HEK293 (cell line): Measurements from ENCODE around the gene NPC2.

Experiments used
- BCL11A ChIP-seq: fragments of 450-650 bp; formaldehyde crosslinking; IDR thresholded peaks from 2 replicates; pipeline ENCODE4 v1.5.1; 2016; ENCODE audit warnings: low read depth, missing biosample characterization, missing genetic modification characterization
- RBAK ChIP-seq: fragments of 450-650 bp; formaldehyde crosslinking; IDR thresholded peaks from 2 replicates; pipeline ENCODE4 v1.5.1; 2016; ENCODE audit warnings: missing biosample characterization, missing genetic modification characterization
- YY1 ChIP-seq: fragments of 450-650 bp; formaldehyde crosslinking; IDR thresholded peaks from 2 replicates; pipeline ENCODE4 v1.5.1; 2018; ENCODE audit warnings: missing biosample characterization, missing genetic modification characterization
- ZNF843 ChIP-seq: fragments of 450-650 bp; formaldehyde crosslinking; IDR thresholded peaks from 2 replicates; pipeline ENCODE4 v1.5.1; 2016; ENCODE audit warnings: missing biosample characterization, missing genetic modification characterization
- TF ChIP-seq, protein P1 (sequence below): fragments of 450-650 bp; formaldehyde crosslinking; IDR thresholded peaks from 2 replicates; pipeline ENCODE4 v1.5.1; 2016; ENCODE audit warnings: missing biosample characterization, missing genetic modification characterization
- TF ChIP-seq, protein P2 (sequence below): fragments of 450-650 bp; formaldehyde crosslinking; IDR thresholded peaks from 2 replicates; pipeline ENCODE4 v1.5.1; 2016; ENCODE audit warnings: missing biosample characterization, missing genetic modification characterization
- TF ChIP-seq, protein P3 (sequence below): fragments of 450-650 bp; formaldehyde crosslinking; IDR thresholded peaks from 2 replicates; pipeline ENCODE4 v1.5.1; 2016; ENCODE audit warnings: missing biosample characterization, missing genetic modification characterization
- TF ChIP-seq, protein P4 (sequence below): fragments of 450-650 bp; formaldehyde crosslinking; IDR thresholded peaks from 2 replicates; pipeline ENCODE4 v1.5.1; 2016; ENCODE audit warnings: missing biosample characterization, missing genetic modification characterization

DNA sequence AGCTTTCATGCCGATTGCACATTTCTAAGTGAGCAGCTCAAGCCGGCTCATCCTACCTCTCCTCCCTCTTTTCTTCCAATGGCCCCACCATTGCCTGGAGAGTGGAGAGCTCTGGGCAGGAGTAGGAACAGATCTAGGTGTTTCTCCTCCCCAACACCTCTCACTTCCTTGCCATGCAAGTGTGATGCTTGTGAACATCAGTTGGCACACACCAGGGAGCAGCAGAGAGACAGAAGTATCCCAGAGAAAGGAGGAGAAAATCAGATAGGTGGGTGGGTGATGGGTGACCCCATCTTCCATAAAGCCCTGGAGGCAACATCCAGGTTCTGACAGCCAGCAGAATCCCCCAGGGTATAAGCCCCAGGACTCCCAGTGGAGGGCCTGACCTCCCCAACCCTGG lies 27.8 kb downstream of the NPC2 start:
- no peak for TF ChIP-seq YY1 (tag by site-specific recombination)
- TF ChIP-seq RBAK (tag by site-specific recombination), result no peak
- TF ChIP-seq, protein P1, sequence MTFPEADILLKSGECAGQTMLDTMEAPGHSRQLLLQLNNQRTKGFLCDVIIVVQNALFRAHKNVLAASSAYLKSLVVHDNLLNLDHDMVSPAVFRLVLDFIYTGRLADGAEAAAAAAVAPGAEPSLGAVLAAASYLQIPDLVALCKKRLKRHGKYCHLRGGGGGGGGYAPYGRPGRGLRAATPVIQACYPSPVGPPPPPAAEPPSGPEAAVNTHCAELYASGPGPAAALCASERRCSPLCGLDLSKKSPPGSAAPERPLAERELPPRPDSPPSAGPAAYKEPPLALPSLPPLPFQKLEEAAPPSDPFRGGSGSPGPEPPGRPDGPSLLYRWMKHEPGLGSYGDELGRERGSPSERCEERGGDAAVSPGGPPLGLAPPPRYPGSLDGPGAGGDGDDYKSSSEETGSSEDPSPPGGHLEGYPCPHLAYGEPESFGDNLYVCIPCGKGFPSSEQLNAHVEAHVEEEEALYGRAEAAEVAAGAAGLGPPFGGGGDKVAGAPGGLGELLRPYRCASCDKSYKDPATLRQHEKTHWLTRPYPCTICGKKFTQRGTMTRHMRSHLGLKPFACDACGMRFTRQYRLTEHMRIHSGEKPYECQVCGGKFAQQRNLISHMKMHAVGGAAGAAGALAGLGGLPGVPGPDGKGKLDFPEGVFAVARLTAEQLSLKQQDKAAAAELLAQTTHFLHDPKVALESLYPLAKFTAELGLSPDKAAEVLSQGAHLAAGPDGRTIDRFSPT, result no peak
- TF ChIP-seq BCL11A, result no peak
- TF ChIP-seq ZNF843, result no peak
- TF ChIP-seq, protein P2, sequence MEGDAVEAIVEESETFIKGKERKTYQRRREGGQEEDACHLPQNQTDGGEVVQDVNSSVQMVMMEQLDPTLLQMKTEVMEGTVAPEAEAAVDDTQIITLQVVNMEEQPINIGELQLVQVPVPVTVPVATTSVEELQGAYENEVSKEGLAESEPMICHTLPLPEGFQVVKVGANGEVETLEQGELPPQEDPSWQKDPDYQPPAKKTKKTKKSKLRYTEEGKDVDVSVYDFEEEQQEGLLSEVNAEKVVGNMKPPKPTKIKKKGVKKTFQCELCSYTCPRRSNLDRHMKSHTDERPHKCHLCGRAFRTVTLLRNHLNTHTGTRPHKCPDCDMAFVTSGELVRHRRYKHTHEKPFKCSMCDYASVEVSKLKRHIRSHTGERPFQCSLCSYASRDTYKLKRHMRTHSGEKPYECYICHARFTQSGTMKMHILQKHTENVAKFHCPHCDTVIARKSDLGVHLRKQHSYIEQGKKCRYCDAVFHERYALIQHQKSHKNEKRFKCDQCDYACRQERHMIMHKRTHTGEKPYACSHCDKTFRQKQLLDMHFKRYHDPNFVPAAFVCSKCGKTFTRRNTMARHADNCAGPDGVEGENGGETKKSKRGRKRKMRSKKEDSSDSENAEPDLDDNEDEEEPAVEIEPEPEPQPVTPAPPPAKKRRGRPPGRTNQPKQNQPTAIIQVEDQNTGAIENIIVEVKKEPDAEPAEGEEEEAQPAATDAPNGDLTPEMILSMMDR (tag by site-specific recombination), result no peak
- TF ChIP-seq, protein P3, sequence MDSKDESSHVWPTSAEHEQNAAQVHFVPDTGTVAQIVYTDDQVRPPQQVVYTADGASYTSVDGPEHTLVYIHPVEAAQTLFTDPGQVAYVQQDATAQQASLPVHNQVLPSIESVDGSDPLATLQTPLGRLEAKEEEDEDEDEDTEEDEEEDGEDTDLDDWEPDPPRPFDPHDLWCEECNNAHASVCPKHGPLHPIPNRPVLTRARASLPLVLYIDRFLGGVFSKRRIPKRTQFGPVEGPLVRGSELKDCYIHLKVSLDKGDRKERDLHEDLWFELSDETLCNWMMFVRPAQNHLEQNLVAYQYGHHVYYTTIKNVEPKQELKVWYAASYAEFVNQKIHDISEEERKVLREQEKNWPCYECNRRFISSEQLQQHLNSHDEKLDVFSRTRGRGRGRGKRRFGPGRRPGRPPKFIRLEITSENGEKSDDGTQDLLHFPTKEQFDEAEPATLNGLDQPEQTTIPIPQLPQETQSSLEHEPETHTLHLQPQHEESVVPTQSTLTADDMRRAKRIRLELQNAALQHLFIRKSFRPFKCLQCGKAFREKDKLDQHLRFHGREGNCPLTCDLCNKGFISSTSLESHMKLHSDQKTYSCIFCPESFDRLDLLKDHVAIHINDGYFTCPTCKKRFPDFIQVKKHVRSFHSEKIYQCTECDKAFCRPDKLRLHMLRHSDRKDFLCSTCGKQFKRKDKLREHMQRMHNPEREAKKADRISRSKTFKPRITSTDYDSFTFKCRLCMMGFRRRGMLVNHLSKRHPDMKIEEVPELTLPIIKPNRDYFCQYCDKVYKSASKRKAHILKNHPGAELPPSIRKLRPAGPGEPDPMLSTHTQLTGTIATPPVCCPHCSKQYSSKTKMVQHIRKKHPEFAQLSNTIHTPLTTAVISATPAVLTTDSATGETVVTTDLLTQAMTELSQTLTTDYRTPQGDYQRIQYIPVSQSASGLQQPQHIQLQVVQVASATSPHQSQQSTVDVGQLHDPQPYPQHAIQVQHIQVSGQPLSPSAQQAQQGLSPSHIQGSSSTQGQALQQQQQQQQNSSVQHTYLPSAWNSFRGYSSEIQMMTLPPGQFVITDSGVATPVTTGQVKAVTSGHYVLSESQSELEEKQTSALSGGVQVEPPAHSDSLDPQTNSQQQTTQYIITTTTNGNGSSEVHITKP, result no peak
- TF ChIP-seq, protein P4, sequence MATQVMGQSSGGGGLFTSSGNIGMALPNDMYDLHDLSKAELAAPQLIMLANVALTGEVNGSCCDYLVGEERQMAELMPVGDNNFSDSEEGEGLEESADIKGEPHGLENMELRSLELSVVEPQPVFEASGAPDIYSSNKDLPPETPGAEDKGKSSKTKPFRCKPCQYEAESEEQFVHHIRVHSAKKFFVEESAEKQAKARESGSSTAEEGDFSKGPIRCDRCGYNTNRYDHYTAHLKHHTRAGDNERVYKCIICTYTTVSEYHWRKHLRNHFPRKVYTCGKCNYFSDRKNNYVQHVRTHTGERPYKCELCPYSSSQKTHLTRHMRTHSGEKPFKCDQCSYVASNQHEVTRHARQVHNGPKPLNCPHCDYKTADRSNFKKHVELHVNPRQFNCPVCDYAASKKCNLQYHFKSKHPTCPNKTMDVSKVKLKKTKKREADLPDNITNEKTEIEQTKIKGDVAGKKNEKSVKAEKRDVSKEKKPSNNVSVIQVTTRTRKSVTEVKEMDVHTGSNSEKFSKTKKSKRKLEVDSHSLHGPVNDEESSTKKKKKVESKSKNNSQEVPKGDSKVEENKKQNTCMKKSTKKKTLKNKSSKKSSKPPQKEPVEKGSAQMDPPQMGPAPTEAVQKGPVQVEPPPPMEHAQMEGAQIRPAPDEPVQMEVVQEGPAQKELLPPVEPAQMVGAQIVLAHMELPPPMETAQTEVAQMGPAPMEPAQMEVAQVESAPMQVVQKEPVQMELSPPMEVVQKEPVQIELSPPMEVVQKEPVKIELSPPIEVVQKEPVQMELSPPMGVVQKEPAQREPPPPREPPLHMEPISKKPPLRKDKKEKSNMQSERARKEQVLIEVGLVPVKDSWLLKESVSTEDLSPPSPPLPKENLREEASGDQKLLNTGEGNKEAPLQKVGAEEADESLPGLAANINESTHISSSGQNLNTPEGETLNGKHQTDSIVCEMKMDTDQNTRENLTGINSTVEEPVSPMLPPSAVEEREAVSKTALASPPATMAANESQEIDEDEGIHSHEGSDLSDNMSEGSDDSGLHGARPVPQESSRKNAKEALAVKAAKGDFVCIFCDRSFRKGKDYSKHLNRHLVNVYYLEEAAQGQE (tag by site-specific recombination), result no peak
